ENCODE measurements around the gene MYB.

MYB gene

DNA sequence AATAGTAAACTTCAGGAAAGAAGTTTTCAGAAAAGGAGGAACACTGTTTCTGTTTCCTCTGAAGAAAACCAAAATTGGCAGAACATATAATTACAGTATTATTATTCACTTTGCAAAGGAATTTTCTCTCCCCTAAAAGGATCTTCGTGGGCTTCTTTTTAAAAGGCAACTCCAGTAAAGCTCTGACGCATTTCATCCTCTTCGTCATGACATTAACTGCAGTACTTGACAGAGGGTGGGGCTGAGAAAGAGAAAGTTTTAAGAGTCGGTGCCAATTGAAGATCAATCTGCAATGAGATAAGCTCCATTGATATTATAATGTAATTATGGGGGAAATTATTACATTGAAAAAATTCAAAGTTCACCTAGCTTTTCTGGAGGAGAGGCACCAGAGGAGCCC, 75.8 kb downstream of the MYB start:
- no peak for DNase-seq

DNA sequence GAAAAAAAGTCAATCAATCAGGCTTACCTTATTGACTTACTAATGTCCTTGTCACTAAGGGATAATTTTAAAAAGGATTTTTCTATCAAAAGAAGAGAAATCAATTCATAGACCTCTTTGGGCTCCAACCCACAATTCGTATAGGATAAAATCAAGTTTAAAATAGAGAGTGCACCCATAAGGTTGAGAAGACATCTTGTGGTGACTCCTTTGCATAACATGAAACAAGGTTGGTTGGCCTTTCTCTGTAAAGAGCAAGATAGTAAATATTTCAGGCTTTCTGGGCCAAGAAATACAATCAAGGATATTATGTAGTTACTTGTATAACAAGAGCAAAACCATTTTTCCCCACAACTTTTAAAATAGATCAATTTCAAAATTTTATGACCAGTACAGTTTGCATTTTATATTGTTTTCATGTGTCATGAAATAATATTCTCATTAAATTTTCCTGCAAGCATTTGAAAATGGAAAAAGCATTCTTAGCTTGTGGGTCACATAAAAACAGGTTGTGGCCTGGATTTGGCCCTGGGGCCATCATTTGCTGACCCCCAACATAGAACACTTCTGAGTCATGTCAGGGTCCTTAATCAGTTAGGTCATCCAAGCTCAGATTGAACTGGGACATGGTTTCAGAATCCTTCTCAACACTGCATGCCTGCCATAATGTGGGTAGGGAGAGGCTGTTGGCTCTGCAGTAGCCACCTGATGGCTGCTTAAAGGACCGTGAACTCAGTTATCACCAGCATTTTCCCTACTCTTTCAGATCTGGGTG, 76.7 kb downstream of the MYB start:
- DNase-seq = no peak

- DNase-seq = no peak
Measured at GRCh38 chr6:135258970-135259369, 77.9 kb downstream of the MYB start.

- no peak for DNase-seq
Measured at GRCh38 chr6:135260612-135261011, 79.5 kb downstream of the MYB start.

- DNase-seq = no peak
Measured at GRCh38 chr6:135261872-135262725, 81.0 kb downstream of the MYB start.

- DNase-seq = no peak
Measured at GRCh38 chr6:135265278-135265677, 84.2 kb downstream of the MYB start.

DNA sequence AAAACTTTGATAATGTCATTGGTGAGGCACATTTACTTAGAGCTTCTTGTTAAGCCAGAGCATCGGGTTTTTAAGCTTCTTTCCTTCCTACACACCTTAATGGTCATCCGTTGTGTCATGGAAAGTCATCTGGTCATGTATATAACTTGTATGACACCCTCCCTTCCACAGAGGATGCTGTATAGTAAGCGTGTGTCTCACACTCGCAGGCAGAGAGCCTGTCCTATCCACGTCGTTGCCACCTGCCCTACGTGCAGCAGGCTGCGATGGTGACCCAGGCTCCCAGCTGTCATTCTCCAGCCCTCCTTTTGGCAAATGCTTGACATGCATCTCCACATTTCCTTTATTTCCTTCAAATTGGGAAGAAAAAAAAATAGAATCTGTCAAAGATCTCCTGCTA, 85.6 kb downstream of the MYB start:
- DNase-seq = no peak

DNA sequence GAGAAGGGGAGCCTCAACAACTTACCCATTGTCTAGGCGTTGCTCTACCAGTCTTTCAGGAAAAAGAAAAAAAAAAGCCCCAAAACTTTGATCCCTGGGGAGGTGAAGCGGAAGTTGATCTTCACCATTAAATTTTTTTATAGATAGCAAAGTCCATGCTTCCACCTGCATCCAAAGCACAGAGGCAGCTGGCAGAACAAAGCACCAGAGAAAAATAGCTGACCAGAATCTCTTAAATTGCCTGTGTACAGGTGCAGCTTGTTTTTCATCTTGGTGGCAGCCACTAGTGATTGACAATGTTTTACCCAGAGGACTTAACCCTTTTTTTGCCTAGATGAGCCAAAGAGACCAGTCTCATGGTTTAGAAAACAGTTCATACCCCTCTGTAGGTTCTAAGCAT, 86.0 kb downstream of the MYB start:
- DNase-seq = no peak

DNA sequence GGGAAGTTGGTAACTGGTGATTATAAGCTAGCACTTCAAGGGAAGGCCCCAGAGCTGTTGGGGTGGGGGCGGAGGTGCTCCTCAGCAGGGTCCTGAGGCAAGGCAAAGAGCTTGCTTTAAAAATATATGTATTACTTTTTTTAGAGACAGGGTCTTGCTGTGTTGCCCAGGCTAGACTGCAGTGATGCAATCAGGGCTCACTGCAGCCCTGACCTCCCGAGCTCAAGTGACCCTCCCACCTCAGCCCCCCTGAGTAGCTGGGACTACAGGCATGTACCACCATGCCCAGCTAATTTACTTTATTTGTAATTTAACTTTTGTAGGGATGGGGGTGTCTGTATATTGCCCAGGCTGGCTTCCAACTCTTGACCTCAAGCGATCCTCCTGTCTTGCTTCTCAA, 87.2 kb downstream of the MYB start:
- no peak for DNase-seq

DNA sequence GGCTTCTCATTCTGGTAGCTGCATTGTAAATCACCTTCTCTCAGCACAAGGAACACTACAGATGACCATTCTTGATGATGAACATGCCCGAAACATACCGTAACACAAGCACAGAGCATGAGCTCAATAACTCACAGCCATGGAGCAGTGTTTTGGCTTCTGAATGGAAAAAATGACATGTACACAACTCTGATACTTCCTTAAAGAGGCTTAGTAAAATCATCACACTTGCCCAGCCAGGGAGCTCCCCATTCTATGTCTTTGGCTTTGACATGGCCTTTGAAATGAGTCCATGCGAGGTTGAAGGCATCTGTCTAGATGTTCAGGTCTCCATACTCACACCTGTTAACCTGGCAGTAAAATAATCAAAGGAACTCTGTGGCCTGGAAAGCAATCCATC, 87.6 kb downstream of the MYB start:
- DNase-seq = no peak

Measured in NCI-H1930 (cell line).